ENCODE measurements around the gene VPS25. TPM values are rescaled to one million over a fixed set of nuclear protein-coding genes. Genes with fewer than 3 reads are reported as not detected.

VPS25 gene
- total RNA-seq, 1 donor from 2014 or later: 55.6 TPM

Other genes starting within 250 kb of the VPS25 start
- gene NAGLU, start 237.2 kb upstream of the VPS25 start, total RNA-seq: 23.2 and 30.3 TPM in 2 replicates
- 0.18 and 0.79 TPM in 2 replicates for gene HSD17B1, start 220.5 kb upstream of the VPS25 start, total RNA-seq
- 13.8 and 14.5 TPM in 2 replicates for gene COASY, start 211.3 kb upstream of the VPS25 start, total RNA-seq
- gene MLX, start 206.3 kb upstream of the VPS25 start, total RNA-seq: 33.2 and 44.8 TPM in 2 replicates
- gene PSMC3IP, start 195.7 kb upstream of the VPS25 start, total RNA-seq: 7.6 and 9.2 TPM in 2 replicates
- 52.4 and 54.0 TPM in 2 replicates for gene RETREG3, start 164.1 kb upstream of the VPS25 start, total RNA-seq
- gene TUBG1, start 163.8 kb upstream of the VPS25 start, total RNA-seq: 24.3 and 42.7 TPM in 2 replicates
- gene TUBG2, start 114.2 kb upstream of the VPS25 start, total RNA-seq: 3.6 and 4.4 TPM in 2 replicates
- 6.3 and 8.5 TPM in 2 replicates for gene PLEKHH3, start 96.5 kb upstream of the VPS25 start, total RNA-seq
- 1.9 and 2.2 TPM in 2 replicates for gene CCR10, start 91.6 kb upstream of the VPS25 start, total RNA-seq
- 30.9 and 35.4 TPM in 2 replicates for gene CNTNAP1, start 90.9 kb upstream of the VPS25 start, total RNA-seq
- 7.5 and 13.4 TPM in 2 replicates for gene EZH1, start 28.4 kb upstream of the VPS25 start, total RNA-seq
- 2.1 and 5.4 TPM in 2 replicates for gene RAMP2, start 12.2 kb upstream of the VPS25 start, total RNA-seq
- 0.33 and 2.6 TPM in 2 replicates for gene WNK4, start 7.2 kb downstream of the VPS25 start, total RNA-seq
- gene COA3, start 25.3 kb downstream of the VPS25 start, total RNA-seq: 71.8 and 73.5 TPM in 2 replicates
- 0.04 TPM in 1 of 2 replicates, not detected in the other for gene CNTD1, start 25.4 kb downstream of the VPS25 start, total RNA-seq
- gene BECN1, start 50.8 kb downstream of the VPS25 start, total RNA-seq: 172 and 180 TPM in 2 replicates
- 89.3 and 111 TPM in 2 replicates for gene PSME3, start 59.9 kb downstream of the VPS25 start, total RNA-seq
- 0.26 and 0.49 TPM in 2 replicates for gene AOC2, start 71.1 kb downstream of the VPS25 start, total RNA-seq
- gene AOC3, start 77.8 kb downstream of the VPS25 start, total RNA-seq: 0.04 TPM in 1 of 2 replicates, not detected in the other
- gene G6PC1, start 127.3 kb downstream of the VPS25 start, total RNA-seq: not detected in 2 replicates
- gene AARSD1, start 191.0 kb downstream of the VPS25 start, total RNA-seq: 22.2 and 29.3 TPM in 2 replicates
- 0.26 TPM in 1 of 2 replicates, not detected in the other for gene PTGES3L, start 206.6 kb downstream of the VPS25 start, total RNA-seq
- 11.7 and 12.5 TPM in 2 replicates for gene RUNDC1, start 207.1 kb downstream of the VPS25 start, total RNA-seq
- 827 and 1,178 TPM in 2 replicates for gene RPL27, start 225.0 kb downstream of the VPS25 start, total RNA-seq
- 15.0 and 20.3 TPM in 2 replicates for gene IFI35, start 233.3 kb downstream of the VPS25 start, total RNA-seq
- 226 and 227 TPM in 2 replicates for gene VAT1, start 248.9 kb downstream of the VPS25 start, total RNA-seq

Data from pulmonary artery endothelial cell (primary cell).